GM12878 (cell line): ENCODE data around the gene METTL8. TPM values are rescaled to one million over a fixed set of nuclear protein-coding genes. Genes with fewer than 3 reads are reported as not detected.

Experiments used
- ATAC-seq: fragments of 200-7000 bp; cut with Tn5 transposase; 3 replicates; pipeline ENCODE4 v1.9.1; 2020; ENCODE audit warnings: mild to moderate bottlenecking, moderate library complexity
- BruUV-seq: library from RNA; stranded (reverse); fragments of 400-500 nt; replicated peaks from 2 replicates; lab custom pipeline; 2021; lab: Mats Ljungman, UMichigan
- CTCF ChIA-PET: fragments of 300-600 bp; sonication (Branson Sonifier 250); formaldehyde crosslinking; extraction: SDS; loops from one replicate; lab custom pipeline; 2021; ENCODE audit warnings: inconsistent platforms; lab: Yijun Ruan, JAX
- POLR2A ChIA-PET: fragments of 350-600 bp; formaldehyde crosslinking; extraction: SDS; loops from one replicate; lab custom pipeline; 2021; ENCODE audit warnings: inconsistent platforms; lab: Charles Lee
- RAD21 ChIA-PET: fragments of 300-600 bp; sonication (Branson Sonifier 250); formaldehyde crosslinking; loops from one replicate; lab custom pipeline; 2023; ENCODE audit warnings: antibody characterized with exemption; ENCODE audit not compliant: unreplicated experiment; lab: Charles Lee
- SMC1A ChIA-PET: fragments of 300-600 bp; sonication (Branson Sonifier 250); formaldehyde crosslinking; loops from one replicate; lab custom pipeline; 2023; ENCODE audit not compliant: unreplicated experiment, uncharacterized antibody; lab: Charles Lee
- DNase-seq: peaks from one replicate; pipeline ENCODE4 v3.0.0-alpha.2; 2011; ENCODE audit warnings: low read depth, low spot score
- FAIRE-seq: peaks from 3 replicates; lab custom pipeline; 2011; peaks lifted over from hg19 to GRCh38; lab: Jason Lieb, UNC
- H2AFZ ChIP-seq: 2 replicates; pipeline ENCODE4 v1.6.0; 2011; ENCODE audit warnings: low read depth, low read length, control low read depth; ENCODE audit not compliant: control insufficient read depth
- H3K27ac ChIP-seq: 2 replicates; pipeline ENCODE4 v1.5.1; 2011; ENCODE audit warnings: control low read depth; ENCODE audit not compliant: control insufficient read depth, insufficient read depth
- H3K27me3 ChIP-seq, 2 experiments: replicated peaks in 1 of 2; 2 replicates each; pipeline versions ENCODE4 v1.6.0 to v1.6.1; 2011; ENCODE audit warnings: low read length in 1 of 2; ENCODE audit not compliant: control insufficient read depth in 2 of 2, insufficient read depth in 2 of 2
- H3K36me3 ChIP-seq, 2 experiments: 2 replicates each; pipeline ENCODE4 v1.5.1; 2011; ENCODE audit warnings: low read length in 1 of 2; ENCODE audit not compliant: control insufficient read depth in 2 of 2, insufficient read depth in 2 of 2
- H3K4me1 ChIP-seq: 2 replicates; pipeline ENCODE4 v1.6.1; 2011; ENCODE audit warnings: mild to moderate bottlenecking, low read length, moderate library complexity, mixed read lengths; ENCODE audit not compliant: control insufficient read depth, insufficient read depth
- H3K4me2 ChIP-seq: 2 replicates; pipeline ENCODE4 v1.6.0; 2011; ENCODE audit warnings: control low read depth; ENCODE audit not compliant: control insufficient read depth, insufficient read depth
- H3K4me3 ChIP-seq: fragments of 200-600 bp; sonication (generic); 2 replicates; pipeline ENCODE4 v1.5.1; 2016
- H3K79me2 ChIP-seq: 2 replicates; pipeline ENCODE4 v1.6.0; 2011; ENCODE audit warnings: low read length; ENCODE audit not compliant: control insufficient read depth, insufficient read depth
- H3K9ac ChIP-seq: 2 replicates; pipeline ENCODE4 v1.8.0; 2011; ENCODE audit warnings: low read length, control low read depth, mixed read lengths; ENCODE audit not compliant: control insufficient read depth, insufficient read depth
- H3K9me3 ChIP-seq: replicated peaks from 3 replicates; pipeline ENCODE4 v1.5.1; 2011; ENCODE audit warnings: mild to moderate bottlenecking, low read length; ENCODE audit not compliant: control insufficient read depth, insufficient read depth
- H4K20me1 ChIP-seq: 2 replicates; pipeline ENCODE4 v1.6.0; 2011; ENCODE audit not compliant: control insufficient read depth, insufficient read depth
- MYC ChIP-seq: IDR thresholded peaks from 2 replicates; pipeline ENCODE4 v1.6.1; 2011; ENCODE audit warnings: mild to moderate bottlenecking, low read length, moderate library complexity, inconsistent platforms; ENCODE audit not compliant: insufficient read depth, insufficient replicate concordance, insufficient read length, severe bottlenecking
- NR2C1 ChIP-seq: fragments of 450-650 bp; IDR thresholded peaks from 2 replicates; pipeline ENCODE4 v1.6.1; 2017; ENCODE audit warnings: antibody characterized with exemption, mild to moderate bottlenecking, moderate library complexity
- POLR2A ChIP-seq: IDR thresholded peaks from 2 replicates; pipeline ENCODE4 v1.6.1; 2011; ENCODE audit warnings: low read depth, mild to moderate bottlenecking, low read length
- SMAD5 ChIP-seq: IDR thresholded peaks from 2 replicates; pipeline ENCODE4 v1.6.1; 2016; ENCODE audit warnings: antibody characterized with exemption, low read depth
- SP1 ChIP-seq: IDR thresholded peaks from one replicate; pipeline ENCODE4 v1.6.1; 2011; ENCODE audit warnings: low read depth, low read length
- WGBS: methylation state at CpG from one replicate; pipeline ENCODE4 v1.1.6; 2016; ENCODE audit warnings: low lambda C conversion rate; ENCODE audit not compliant: insufficient replicate concordance, insufficient coverage; ENCODE audit errors: missing lambda C conversion rate; 5-methylcytosine and 5-hydroxymethylcytosine counted together
- in situ Hi-C: fragments of 300-500 bp; cut with MboI; formaldehyde crosslinking; loops from 9 replicates; pipeline ENCODE4 v1.14.3; 2018; ENCODE audit warnings: mixed read lengths
- intact Hi-C: fragments of 100-400 bp; cut with micrococcal nuclease; formaldehyde crosslinking; loops from one replicate; pipeline ENCODE4 v1.14.2; 2022; ENCODE audit not compliant: unreplicated experiment
- polyA plus RNA-seq, 11 experiments: library from polyadenylated mRNA; depleted of rRNA in 4 of 11; unstranded in 6 of 11; stranded (reverse) in 5 of 11; fragments of >200 nt; fragmentation: Nextera tagmentation in 4 of 11; fragmentation: Illumina TruSeq in 1 of 11; extraction: Ambion mirVana in 4 of 11; extraction: Trizol in 1 of 11; gene quantifications; 1 replicate in 1 of 11; 2 replicates in 10 of 11; pipeline versions ENCODE4 v1.2.1 to v1.2.3, GENCODE V29; 2011 to 2016; ENCODE audit warnings: inconsistent platforms in 2 of 11, missing spikeins in 2 of 11, low read depth in 1 of 11
- total RNA-seq, 4 experiments: library from RNA; depleted of rRNA in 3 of 4; stranded (reverse); fragments of >200 nt in 3 of 4; fragmentation: Illumina TruSeq in 1 of 4; extraction: Trizol in 1 of 4; gene quantifications; 2 replicates each; pipeline versions ENCODE4 v1.2.1 to v1.2.3, GENCODE V29; 2013 to 2021
- TF ChIP-seq, protein P1 (sequence below): IDR thresholded peaks from 2 replicates; pipeline ENCODE4 v1.6.1; 2011; ENCODE audit warnings: low read depth, low read length, improper control_type of control experiment, borderline replicate concordance
- TF ChIP-seq, protein P2 (sequence below): fragments of 450-650 bp; IDR thresholded peaks from 2 replicates; pipeline ENCODE4 v1.6.1; 2017; ENCODE audit warnings: mild to moderate bottlenecking, moderate library complexity

Gene METTL8
- total and polyA plus RNA-seq, 10 of the 15 experiments (the other 5 are each of a cell fraction or from before 2014, with no cell fraction given), result 30.8 to 96.3 (median 51.5) TPM

DNA sequence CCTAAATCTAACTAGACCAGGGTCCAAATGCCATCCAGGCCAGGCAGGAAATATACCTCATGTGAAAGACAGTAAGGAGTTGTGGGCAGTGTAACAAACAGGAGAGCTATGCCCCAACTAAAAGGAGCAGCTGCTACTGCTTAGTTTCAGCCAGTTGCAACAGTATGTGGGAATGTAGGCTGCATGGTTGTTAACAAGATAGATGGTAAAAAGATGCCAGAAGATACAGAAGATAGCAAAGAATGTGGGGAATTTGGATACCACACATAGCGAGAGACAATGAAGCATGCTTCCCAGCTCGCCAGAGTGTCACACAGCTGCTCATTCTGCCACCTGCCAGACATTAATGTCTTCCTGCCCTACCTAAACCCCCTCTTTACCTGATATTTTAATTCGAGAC, 49.1 kb upstream of the METTL8 start:
- no peak overlapping the region for H3K9ac ChIP-seq
- H3K27ac ChIP-seq, result peak overlapping the region; percentile 29
- in situ Hi-C loops, result no loop called here
- ChIA-PET POLR2A (interaction anchor here (0.6 to 0.7 kb wide), 2 partner anchors 17 to 349 kb away, joined by 3 read pairs; no protein-coding TSS in a partner anchor), RAD21 (no interaction called here), SMC1A (interaction anchor here (0.5 to 1.1 kb wide), 5 partner anchors 12 to 293 kb away, joined by 3 to 4 read pairs (median 3); no protein-coding TSS in a partner anchor), CTCF (interaction anchor here (0.6 to 1.7 kb wide), 3 partner anchors 11 to 544 kb away, joined by 3 to 4 read pairs (median 3); no protein-coding TSS in a partner anchor)
- H3K4me3 ChIP-seq, result no peak overlapping the region
- peaks cover 37% of the 10 kb centered on the region for H3K4me1 ChIP-seq
- DNase-seq (no peak), FAIRE-seq (no peak), ATAC-seq (no peak; the same call in 2 of the 3 replicates)
- H3K27me3 ChIP-seq, result no peaks in the 10 kb centered on the region
- BruUV-seq, result no TSS peak
- no peaks in the 10 kb centered on the region for H4K20me1 ChIP-seq
- H3K36me3 ChIP-seq, result peaks cover 4 to 11% of the 10 kb centered on the region in 2 experiments; a peak in 3 of 4 replicates
- H3K4me2 ChIP-seq, result peak overlapping the region; percentile 1; the same call in 1 of the 2 replicates
- H3K79me2 ChIP-seq, result no peaks in the 10 kb centered on the region
- TF ChIP-seq SP1, result no peak
- no peak for TF ChIP-seq MYC
- TF ChIP-seq, protein P1, sequence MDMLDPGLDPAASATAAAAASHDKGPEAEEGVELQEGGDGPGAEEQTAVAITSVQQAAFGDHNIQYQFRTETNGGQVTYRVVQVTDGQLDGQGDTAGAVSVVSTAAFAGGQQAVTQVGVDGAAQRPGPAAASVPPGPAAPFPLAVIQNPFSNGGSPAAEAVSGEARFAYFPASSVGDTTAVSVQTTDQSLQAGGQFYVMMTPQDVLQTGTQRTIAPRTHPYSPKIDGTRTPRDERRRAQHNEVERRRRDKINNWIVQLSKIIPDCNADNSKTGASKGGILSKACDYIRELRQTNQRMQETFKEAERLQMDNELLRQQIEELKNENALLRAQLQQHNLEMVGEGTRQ, result no peak
- TF ChIP-seq POLR2A, result no peak
- TF ChIP-seq SMAD5, result no peak
- no peak for TF ChIP-seq NR2C1
- TF ChIP-seq, protein P2, sequence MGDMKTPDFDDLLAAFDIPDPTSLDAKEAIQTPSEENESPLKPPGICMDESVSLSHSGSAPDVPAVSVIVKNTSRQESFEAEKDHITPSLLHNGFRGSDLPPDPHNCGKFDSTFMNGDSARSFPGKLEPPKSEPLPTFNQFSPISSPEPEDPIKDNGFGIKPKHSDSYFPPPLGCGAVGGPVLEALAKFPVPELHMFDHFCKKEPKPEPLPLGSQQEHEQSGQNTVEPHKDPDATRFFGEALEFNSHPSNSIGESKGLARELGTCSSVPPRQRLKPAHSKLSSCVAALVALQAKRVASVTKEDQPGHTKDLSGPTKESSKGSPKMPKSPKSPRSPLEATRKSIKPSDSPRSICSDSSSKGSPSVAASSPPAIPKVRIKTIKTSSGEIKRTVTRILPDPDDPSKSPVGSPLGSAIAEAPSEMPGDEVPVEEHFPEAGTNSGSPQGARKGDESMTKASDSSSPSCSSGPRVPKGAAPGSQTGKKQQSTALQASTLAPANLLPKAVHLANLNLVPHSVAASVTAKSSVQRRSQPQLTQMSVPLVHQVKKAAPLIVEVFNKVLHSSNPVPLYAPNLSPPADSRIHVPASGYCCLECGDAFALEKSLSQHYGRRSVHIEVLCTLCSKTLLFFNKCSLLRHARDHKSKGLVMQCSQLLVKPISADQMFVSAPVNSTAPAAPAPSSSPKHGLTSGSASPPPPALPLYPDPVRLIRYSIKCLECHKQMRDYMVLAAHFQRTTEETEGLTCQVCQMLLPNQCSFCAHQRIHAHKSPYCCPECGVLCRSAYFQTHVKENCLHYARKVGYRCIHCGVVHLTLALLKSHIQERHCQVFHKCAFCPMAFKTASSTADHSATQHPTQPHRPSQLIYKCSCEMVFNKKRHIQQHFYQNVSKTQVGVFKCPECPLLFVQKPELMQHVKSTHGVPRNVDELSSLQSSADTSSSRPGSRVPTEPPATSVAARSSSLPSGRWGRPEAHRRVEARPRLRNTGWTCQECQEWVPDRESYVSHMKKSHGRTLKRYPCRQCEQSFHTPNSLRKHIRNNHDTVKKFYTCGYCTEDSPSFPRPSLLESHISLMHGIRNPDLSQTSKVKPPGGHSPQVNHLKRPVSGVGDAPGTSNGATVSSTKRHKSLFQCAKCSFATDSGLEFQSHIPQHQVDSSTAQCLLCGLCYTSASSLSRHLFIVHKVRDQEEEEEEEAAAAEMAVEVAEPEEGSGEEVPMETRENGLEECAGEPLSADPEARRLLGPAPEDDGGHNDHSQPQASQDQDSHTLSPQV, result no peak
- intact Hi-C loops, result no loop called here
- 85% methylated on average over 3 of the region's 3 CpGs for WGBS
- H3K9me3 ChIP-seq, result no peaks in the 10 kb centered on the region
- H2AFZ ChIP-seq, result no peak overlapping the region
